ENCODE results near the gene TSACC.
A peak's percentile ranks its signal among the peaks of the same experiment; 100 is the strongest.
"Not testable (repeated sequence)": the region's sequence is repeated elsewhere in the genome, so short reads cannot be mapped to it uniquely, and the experiment has no call there.

TSACC gene

GRCh38 chr1:156338180-156338976 lies at the start of gene TSACC, which contains the start of gene CCT3:
Gene TSACC, plus strand, starts transcription at chr1:156338526. Its CDS starts 1,232 bp downstream, at chr1:156339758.
Gene CCT3, minus strand, starts transcription at chr1:156338292. Its CDS starts 108 bp downstream, at chr1:156338184.
- DNase-seq: peak; percentile 100

DNA sequence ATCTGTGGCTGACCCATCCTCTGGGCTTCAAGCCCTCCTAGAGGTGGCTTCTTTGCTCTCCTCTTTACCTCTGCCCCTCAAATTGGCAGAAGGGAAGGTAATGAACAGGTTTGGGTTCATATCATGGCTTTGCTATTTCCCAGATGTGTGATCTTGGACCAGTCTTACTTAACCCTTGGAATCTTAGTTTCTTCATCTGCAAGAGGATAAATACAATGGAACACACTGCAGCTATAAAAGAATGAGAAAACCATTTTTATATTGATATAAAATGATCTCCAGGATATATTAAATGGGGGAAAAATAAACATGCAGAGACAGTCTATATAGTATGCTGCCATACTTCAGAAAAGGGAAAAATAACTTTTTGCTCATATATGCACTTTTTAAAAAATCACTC lies 48.5 kb upstream of the TSACC start:
- no peak for DNase-seq

DNA sequence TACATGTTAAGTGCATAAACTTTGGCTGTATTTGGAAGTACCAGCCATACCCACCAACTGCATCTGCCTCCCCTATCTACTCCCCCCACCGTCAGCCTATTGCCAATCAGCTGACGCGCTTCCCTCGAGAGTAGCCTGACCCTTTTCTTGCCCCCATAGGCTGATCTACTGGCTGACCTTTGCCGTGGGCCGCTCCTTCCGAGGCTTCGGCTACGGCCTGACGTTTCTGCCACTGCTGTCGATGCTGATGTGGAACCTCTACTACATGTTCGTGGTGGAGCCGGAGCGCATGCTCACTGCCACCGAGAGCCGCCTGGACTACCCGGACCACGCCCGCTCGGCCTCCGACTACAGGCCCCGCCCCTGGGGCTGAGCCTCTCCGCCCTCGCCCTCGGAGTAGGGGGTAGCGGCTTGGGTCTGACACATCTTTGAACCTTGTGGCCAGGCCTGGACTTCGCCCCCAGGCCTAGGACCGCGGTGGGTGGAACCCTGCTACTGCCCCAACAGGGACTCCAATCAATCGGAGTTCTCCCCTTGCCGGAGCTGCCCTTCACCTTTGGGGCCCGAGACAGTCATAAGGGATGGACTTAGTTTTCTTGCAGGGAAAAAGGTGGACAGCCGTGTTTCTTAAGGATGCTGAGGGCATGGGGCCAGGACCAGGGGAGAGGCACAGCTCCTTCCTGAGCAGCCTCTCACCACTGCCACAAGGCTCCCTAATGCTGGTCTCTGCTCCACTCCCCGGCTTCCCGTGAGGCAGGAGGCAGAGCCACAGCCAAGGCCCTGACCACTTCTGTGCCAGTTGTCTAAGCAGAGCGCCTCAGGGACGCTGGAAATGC lies 46.9 kb upstream of the TSACC start:
- DNase-seq: peak; percentile 76

DNA sequence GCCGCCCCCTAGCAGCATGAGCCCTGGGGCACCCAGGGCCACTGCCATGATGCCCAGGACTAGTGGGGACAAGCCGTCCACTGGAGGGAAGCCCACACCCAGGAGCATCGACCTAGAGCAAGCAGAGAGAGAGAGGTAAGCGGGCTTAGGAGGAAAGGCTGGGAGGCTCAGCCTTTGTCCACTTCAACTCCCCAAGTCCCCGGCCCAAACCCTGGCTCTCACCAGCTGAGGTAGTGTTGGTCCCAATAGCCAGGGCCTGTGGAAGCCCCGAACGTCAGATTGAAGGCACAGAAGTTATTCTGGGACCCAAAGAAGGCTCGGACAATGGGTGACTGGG lies 45.3 kb upstream of the TSACC start:
- DNase-seq: no peak

- no peak for DNase-seq
Measured at GRCh38 chr1:156293895-156294294, 44.4 kb upstream of the TSACC start.

DNA sequence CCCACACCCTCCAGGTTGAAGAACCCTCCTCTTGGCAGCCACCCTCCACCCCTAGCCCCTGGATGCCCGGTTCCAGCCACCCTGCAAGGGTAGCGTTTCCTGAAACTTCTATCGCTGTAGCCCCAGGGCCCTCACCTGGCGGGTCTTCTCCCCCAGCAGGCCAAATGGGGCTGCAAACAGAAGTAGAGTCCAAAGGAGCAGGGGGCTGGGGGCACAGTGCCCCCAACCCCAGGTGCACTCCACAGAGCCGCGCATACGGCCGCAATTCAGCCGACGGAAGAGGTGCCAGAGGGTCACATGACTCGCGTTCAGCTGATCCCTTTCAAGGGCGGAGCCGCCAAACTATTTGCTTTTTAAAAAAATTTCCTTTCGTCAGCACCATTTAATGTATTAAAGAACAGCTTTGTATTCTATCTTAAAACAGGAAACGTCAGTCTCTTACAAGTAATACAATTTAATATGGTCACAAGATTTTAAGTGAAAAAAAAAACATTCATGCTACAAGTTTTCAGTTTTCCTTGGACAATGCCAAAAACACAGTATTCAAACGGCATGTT lies 42.9 kb upstream of the TSACC start, which contains the start of gene GLMP:
TSS of gene GLMP (minus strand) at position 289 of the 557 bp plus-strand sequence. CDS start at position 255, 34 bp downstream.
- no peak for DNase-seq

GRCh38 chr1:156298852-156299357 lies 39.4 kb upstream of the TSACC start, which contains the start of gene VHLL:
Gene VHLL, minus strand, starts transcription at chr1:156299307. Its CDS starts 118 bp downstream, at chr1:156299189.
- DNase-seq: no peak

DNA sequence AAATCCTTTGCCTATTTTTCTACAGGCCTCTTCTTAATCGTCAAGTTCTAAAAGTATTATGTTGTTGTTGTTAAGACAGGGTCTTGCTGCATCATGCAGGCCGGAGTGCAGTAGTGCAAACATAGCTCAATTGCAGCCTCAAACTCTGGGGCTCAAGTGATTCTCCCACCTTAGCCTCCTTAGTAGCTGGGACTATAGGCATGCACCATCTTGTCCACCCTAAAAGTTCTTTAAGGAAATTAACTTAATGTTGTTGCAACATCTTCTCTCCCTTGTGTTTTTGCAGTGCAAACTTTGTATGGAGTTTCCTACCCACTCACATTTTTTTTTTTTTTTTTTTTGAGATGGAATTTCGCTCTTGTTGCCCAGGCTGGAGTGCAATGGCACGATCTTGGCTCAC lies 35.1 kb upstream of the TSACC start:
- DNase-seq: no peak

- no peak for DNase-seq
Measured at GRCh38 chr1:156305215-156305614, 33.1 kb upstream of the TSACC start.

DNA sequence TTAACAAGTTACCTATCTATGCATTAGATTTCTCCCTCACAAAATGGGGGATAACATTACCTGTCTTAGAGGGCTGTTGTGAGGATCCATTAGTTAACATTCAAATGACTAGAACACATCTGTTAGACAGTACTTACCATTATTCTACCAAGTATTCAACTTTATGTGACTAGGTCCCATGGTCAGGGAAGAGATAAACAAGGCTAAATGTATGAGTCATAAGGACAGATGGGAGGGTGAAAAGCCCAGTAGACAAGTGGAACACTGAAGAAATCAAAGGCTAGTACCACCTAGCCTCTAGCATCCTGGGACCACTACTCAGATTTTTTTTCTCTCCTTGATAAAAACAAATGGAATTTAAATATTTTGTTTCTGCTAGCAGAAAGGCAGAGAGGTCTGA lies 30.2 kb upstream of the TSACC start:
- DNase-seq: no peak

GRCh38 chr1:156310962-156311361 lies 27.4 kb upstream of the TSACC start:
- no peak for DNase-seq

- no peak for DNase-seq
Measured at GRCh38 chr1:156316909-156317308, 21.4 kb upstream of the TSACC start.

- DNase-seq: no peak
Measured at GRCh38 chr1:156319664-156320063, 18.7 kb upstream of the TSACC start.

DNA sequence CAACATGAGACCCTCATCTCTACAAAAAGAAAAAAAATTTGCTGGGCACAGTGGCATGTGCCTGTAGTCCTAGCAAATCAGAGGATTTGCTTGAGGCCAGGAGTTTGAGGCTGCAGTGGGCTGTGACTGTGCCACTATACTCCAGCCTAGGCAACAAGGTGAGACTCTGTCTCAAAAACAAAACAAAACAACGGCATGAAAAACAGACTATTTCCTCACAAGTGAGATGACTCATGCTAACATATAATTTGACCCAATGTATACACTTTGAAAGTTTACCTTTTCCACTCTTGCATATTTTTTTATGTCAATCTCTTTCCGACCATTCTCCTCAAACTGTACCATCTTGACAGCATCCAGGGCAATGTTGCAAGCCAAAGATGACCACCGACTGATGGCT lies 17.8 kb upstream of the TSACC start:
- DNase-seq: no peak

GRCh38 chr1:156323179-156323578 lies 15.1 kb upstream of the TSACC start:
- not testable (repeated sequence) for DNase-seq

- DNase-seq: no peak
Measured at GRCh38 chr1:156336242-156336641, 2.1 kb upstream of the TSACC start.

DNA sequence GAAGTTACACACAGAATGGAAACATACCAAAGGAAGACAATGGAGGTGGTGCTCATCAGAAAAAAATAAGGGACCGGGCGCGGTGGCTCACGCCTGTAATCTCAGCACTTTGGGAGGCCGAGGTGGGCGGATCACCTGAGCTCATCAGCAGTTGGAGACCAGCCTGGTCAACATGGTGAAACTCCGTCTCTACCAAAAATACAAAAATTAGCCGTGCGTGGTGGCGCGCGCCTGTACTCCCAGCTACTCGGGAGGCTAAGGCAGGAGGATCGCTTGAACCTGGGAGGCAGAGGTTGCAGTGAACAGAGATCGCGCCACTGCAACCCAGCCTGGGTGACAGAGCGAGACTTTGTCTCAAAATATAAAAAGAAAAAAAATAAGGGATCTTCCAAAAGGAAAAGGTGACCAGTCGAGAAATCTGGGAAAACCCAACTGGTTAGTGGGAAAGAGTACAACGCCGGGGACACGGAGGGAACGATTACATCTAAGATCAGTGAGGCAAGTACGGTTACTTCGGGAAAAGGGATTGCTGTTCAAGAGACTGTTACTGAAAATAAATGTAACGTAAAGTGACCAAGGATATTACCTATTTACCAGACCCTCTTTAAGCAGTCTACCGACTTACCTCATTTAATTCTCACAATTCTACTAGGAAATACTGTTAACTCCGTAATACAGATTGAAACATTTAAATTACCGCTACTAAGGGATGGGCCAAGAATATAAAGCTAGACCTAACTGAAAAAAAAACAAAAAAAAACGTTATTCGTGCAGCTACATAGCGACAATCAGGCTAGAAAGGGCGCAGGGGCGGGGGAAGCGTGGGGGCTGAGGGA lies 1.1 kb upstream of the TSACC start:
- no peak for DNase-seq

DNA sequence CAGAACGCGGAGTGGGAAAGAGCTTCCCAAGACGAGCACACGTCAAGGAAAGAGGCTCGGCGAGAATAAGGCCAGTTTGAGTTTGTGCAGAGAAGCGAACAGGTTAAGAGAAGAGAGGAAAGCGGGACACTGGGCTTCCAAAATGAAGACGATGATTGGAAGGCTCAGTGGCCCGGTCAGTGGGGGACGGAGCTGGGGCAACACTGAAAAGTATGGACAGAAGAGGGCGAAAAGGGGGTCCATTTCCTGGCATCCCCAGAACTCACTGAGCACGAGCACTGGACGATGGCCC lies 492 bp upstream of the TSACC start:
- no peak for DNase-seq

DNA sequence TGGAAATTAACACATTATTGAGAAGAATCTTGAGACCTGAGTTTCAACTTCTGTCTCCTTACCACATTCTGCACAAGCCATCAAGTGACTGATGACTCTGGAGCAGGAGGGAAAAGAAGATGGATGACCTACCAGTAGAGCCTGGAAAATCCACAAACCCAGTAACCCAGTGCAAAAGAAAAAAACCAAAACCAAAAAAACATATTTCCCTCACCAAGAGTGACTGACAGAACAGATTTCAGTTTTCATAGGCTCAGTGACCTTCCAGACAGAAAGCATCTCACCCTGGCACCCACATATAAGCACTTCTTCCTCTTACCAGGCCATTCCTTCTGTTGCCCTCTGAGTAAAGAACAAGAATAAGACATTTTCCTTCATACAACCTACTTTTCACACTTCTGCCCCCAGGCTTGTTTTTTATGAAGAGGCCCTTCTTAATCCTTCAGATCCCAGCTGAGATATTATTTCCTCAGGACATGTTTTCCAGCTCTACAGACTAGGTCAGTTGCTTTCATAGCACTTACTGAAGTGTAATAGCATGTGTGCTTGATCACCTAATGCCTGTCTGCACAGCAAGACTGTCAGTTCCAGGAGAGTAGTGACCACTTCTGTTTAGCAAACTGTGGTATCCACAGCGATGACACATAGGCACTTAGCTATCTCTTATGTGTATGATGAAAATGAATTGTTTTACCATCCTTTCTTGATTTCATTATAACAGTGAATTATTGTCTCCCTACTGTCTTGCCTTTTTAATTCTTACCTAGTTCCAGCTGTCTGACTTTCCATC lies 4.0 kb downstream of the TSACC start:
- DNase-seq: no peak

DNA sequence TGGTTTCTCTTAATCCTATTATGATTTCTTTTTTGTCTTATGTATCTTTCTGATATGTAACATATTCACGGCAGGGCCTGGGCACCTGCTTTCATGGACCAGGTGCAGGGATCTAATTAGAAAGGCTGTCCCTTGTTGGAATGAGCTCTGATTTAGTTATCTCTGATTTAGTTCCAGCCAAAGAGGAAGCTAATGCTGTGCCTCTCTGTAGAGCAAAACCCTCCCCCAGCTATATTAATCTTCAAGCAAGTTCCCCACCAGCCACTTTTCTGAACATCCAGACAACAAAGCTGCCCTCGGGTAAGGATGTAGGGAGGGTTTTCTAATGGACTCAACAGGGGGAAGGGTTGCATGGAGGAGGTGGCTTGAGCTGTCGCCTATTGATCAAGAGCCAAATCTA lies 6.1 kb downstream of the TSACC start:
- DNase-seq: no peak

DNA sequence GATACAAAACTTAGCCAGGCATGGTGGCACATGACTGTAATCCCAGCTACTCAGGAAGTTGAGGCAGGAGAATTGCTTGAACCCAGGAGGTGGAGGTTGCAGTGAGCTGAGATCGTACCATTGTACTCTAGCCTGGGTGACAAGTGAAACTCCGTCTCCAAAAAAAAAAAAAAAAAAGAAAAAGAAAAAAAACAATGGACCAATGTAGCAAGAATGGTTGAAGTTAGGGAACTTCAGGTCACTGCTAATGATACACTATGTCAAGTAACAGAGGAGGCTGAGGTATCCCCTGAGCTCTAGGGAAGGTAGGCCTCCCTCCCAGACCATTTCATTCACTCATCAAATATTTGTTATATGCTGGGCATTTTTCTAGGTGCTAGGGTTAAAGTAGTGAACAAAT lies 7.7 kb downstream of the TSACC start:
- not testable (repeated sequence) for DNase-seq

DNA sequence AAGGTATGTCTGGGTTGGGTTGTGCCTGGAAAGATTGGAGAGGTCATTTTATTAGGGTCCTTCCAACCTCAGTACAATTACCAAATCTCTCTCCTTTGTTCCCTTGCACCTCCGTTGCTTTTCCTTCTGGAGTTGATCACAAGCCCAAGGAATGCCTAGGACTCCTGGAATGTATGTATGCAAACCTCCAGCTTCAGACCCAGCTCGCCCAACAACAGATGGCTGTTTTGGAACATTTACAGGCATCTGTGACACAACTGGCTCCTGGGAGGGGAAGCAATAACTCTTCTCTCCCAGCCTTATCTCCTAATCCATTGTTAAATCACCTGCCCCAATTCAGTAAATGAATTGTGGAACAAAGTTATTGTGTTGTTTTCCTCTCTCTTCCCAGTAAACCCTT lies 8.3 kb downstream of the TSACC start:
- DNase-seq: no peak

All from DMS153 (cell line).